GM21367 (cell line): ENCODE data around the gene PATL2.
"Not testable (repeated sequence)": the region's sequence is repeated elsewhere in the genome, so short reads cannot be mapped to it uniquely, and the experiment has no call there.

Source experiments
- ATAC-seq: cut with Tn5 transposase; IDR thresholded peaks from one replicate; pipeline ENCODE4 v1.9.1; 2021; ENCODE audit not compliant: unreplicated experiment

PATL2 gene

GRCh38 chr15:44719293-44719999, 8.3 kb upstream of the PATL2 start:
- ATAC-seq: peak; percentile 37

GRCh38 chr15:44718927-44719292, 7.8 kb upstream of the PATL2 start:
- ATAC-seq: no peak

- ATAC-seq: no peak
These were observed 7.2 kb upstream of the PATL2 start for GRCh38 chr15:44718180-44718926.

GRCh38 chr15:44716983-44717602, 6.0 kb upstream of the PATL2 start:
- ATAC-seq: no peak

- no peak for ATAC-seq
These were observed 4.7 kb upstream of the PATL2 start for GRCh38 chr15:44715797-44716334.

GRCh38 chr15:44715142-44715796, 4.1 kb upstream of the PATL2 start:
- no peak for ATAC-seq

- no peak for ATAC-seq
These were observed 2.2 kb upstream of the PATL2 start for GRCh38 chr15:44713006-44713966.

GRCh38 chr15:44712346-44713005, 1.4 kb upstream of the PATL2 start:
- ATAC-seq: no peak

GRCh38 chr15:44711743-44712345, 721 bp upstream of the PATL2 start:
- peak; percentile 11 for ATAC-seq

GRCh38 chr15:44710236-44711095, 657 bp downstream of the PATL2 start:
- no peak for ATAC-seq

GRCh38 chr15:44706946-44707636, 4.0 kb downstream of the PATL2 start:
- no peak for ATAC-seq

GRCh38 chr15:44706401-44706800, 4.7 kb downstream of the PATL2 start:
- ATAC-seq: no peak

- no peak for ATAC-seq
These were observed 5.1 kb downstream of the PATL2 start for GRCh38 chr15:44705986-44706385.

GRCh38 chr15:44700676-44701075, 10.4 kb downstream of the PATL2 start:
- ATAC-seq: not testable (repeated sequence)

GRCh38 chr15:44698641-44699040, 12.5 kb downstream of the PATL2 start:
- ATAC-seq: no peak

GRCh38 chr15:44697014-44697413, 14.1 kb downstream of the PATL2 start:
- ATAC-seq: no peak

GRCh38 chr15:44695294-44695693, 15.8 kb downstream of the PATL2 start:
- no peak for ATAC-seq

- ATAC-seq: no peak
These were observed 16.7 kb downstream of the PATL2 start for GRCh38 chr15:44694416-44694815.
